ENCODE results near the gene NFASC.

Gene NFASC

GRCh38 chr1:204909109-204909508, 38.4 kb downstream of the NFASC start:
- TF ChIP-seq SIN3A (IDR thresholded peaks at IDR 0.05; ENCODE audit: borderline replicate concordance, insufficient read depth, low read length) (no peak), POLR2AphosphoS5 (IDR thresholded peaks at IDR 0.05; ENCODE audit: low read depth, low read length) (no peak), TAF1 (IDR thresholded peaks at IDR 0.05; ENCODE audit: borderline replicate concordance, insufficient read depth, low read length) (no peak), FOXP2 (optimal IDR thresholded peaks at IDR 0.05; ENCODE audit: borderline replicate concordance, extremely low read depth, extremely low read length, insufficient read depth) (no peak), REST (IDR thresholded peaks at IDR 0.05; ENCODE audit: insufficient read depth in 1 of 2, low read depth in 2 of 2, low read length in 2 of 2) (no peak)

GRCh38 chr1:204915861-204916495, 45.3 kb downstream of the NFASC start:
- TF ChIP-seq POLR2AphosphoS5 (IDR thresholded peaks at IDR 0.05; ENCODE audit: low read depth, low read length) (no peak), SIN3A (IDR thresholded peaks at IDR 0.05; ENCODE audit: borderline replicate concordance, insufficient read depth, low read length) (no peak), FOXP2 (optimal IDR thresholded peaks at IDR 0.05; ENCODE audit: borderline replicate concordance, extremely low read depth, extremely low read length, insufficient read depth) (no peak), TAF1 (IDR thresholded peaks at IDR 0.05; ENCODE audit: borderline replicate concordance, insufficient read depth, low read length) (no peak), REST (IDR thresholded peaks at IDR 0.05; ENCODE audit: insufficient read depth in 1 of 2, low read depth in 2 of 2, low read length in 2 of 2) (no peak)

GRCh38 chr1:204917802-204918201, 47.1 kb downstream of the NFASC start:
- no peak for TF ChIP-seq POLR2AphosphoS5 (IDR thresholded peaks at IDR 0.05; ENCODE audit: low read depth, low read length)
- no peak for TF ChIP-seq REST (IDR thresholded peaks at IDR 0.05; ENCODE audit: insufficient read depth in 1 of 2, low read depth in 2 of 2, low read length in 2 of 2)

GRCh38 chr1:204920511-204920910, 49.8 kb downstream of the NFASC start:
- TF ChIP-seq SIN3A (IDR thresholded peaks at IDR 0.05; ENCODE audit: borderline replicate concordance, insufficient read depth, low read length) (no peak), REST (IDR thresholded peaks at IDR 0.05; ENCODE audit: insufficient read depth in 1 of 2, low read depth in 2 of 2, low read length in 2 of 2) (no peak), TAF1 (IDR thresholded peaks at IDR 0.05; ENCODE audit: borderline replicate concordance, insufficient read depth, low read length) (no peak), FOXP2 (optimal IDR thresholded peaks at IDR 0.05; ENCODE audit: borderline replicate concordance, extremely low read depth, extremely low read length, insufficient read depth) (no peak), POLR2AphosphoS5 (IDR thresholded peaks at IDR 0.05; ENCODE audit: low read depth, low read length) (no peak)

GRCh38 chr1:204920967-204921366, 50.3 kb downstream of the NFASC start:
- TF ChIP-seq FOXP2 (optimal IDR thresholded peaks at IDR 0.05; ENCODE audit: borderline replicate concordance, extremely low read depth, extremely low read length, insufficient read depth), result no peak
- TF ChIP-seq SIN3A (IDR thresholded peaks at IDR 0.05; ENCODE audit: borderline replicate concordance, insufficient read depth, low read length), result no peak
- no peak for TF ChIP-seq TAF1 (IDR thresholded peaks at IDR 0.05; ENCODE audit: borderline replicate concordance, insufficient read depth, low read length)
- no peak for TF ChIP-seq POLR2AphosphoS5 (IDR thresholded peaks at IDR 0.05; ENCODE audit: low read depth, low read length)
- TF ChIP-seq REST (IDR thresholded peaks at IDR 0.05; ENCODE audit: insufficient read depth in 1 of 2, low read depth in 2 of 2, low read length in 2 of 2), result no peak
